ENCODE data around the gene STAG3. TPM values are rescaled to one million over a fixed set of nuclear protein-coding genes. Genes with fewer than 3 reads are reported as not detected.
A peak's percentile ranks its signal among the peaks of the same experiment; 100 is the strongest.
"Not testable (repeated sequence)": the region's sequence is repeated elsewhere in the genome, so short reads cannot be mapped to it uniquely, and the experiment has no call there.

STAG3 gene
- total and polyA plus RNA-seq, 9 of the 15 experiments (the other 6 are each of a cell fraction or from before 2014, with no cell fraction given): 0.54 to 2.5 (median 1.7) TPM

DNA sequence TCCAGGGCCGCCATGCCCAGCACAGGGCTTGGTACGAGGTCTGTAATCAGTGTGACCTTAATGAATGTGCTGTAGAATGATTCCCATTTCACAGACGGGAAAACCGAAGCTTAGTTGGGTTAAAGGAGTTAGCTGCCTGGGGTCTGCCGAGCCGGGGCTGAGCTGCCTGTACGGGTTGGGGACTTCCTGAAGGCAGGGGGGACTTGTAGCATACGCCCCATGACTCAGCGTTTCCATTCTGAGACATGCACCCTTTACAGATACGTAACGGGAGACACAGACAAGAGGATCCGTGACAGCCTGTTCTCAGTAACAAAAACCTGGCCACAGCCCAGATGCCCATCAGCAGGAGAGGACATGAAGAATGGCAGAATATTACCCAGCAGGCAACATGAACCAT is 65.7 kb downstream of the STAG3 start:
- H3K4me3 ChIP-seq; H3K9me1 ChIP-seq (ENCODE audit: control insufficient read depth, insufficient read depth, low read length); in situ Hi-C loops (cut with MboI); H3K27me3 ChIP-seq (ENCODE audit: control insufficient read depth in 2 of 2, insufficient read depth in 2 of 2, low read length in 2 of 2); H3K36me3 ChIP-seq (ENCODE audit: control insufficient read depth, insufficient read depth, low read length); H3K9me3 ChIP-seq (replicated peaks; ENCODE audit: control insufficient read depth, insufficient read depth, low read depth, low read length); intact Hi-C loops (cut with micrococcal nuclease); H4K20me1 ChIP-seq (replicated peaks; ENCODE audit: control insufficient read depth, insufficient read depth, low read length); BruUV-seq (replicated peaks); CTCF ChIA-PET (ENCODE audit: low intra/inter-chr PET ratio); POLR2A ChIA-PET; H3K79me2 ChIP-seq (ENCODE audit: control insufficient read depth, insufficient read depth, low read length); TF ChIP-seq TEAD4 (CRISPR knock-in tag; IDR thresholded peaks at IDR 0.05; ENCODE audit: borderline replicate concordance): not testable (repeated sequence)
- Histone ChIP-seq H3K4me1 (replicated peaks in 1 of 2; ENCODE audit: control insufficient read depth in 2 of 2, insufficient read depth in 2 of 2, low read length in 2 of 2) (peaks cover 23 to 39% of the 10 kb centered on the region in 2 experiments), H3K4me2 (ENCODE audit: insufficient read depth, low read length) (peak overlapping the region; percentile 67), H2AFZ (ENCODE audit: low read depth, low read length) (peak overlapping the region; percentile 84), H3K9ac (ENCODE audit: insufficient read depth in 1 of 2, low read depth in 2 of 2, low read length in 2 of 2) (peak overlapping the region in 1 of 2 experiments; percentile 59; a peak in 2 of 4 replicates), H3K27ac (ENCODE audit: extremely low read depth, low read depth, low read length) (peak overlapping the region; percentile 86)
- WGBS (ENCODE audit: insufficient coverage, low coverage, missing lambda C conversion rate): 13% methylated on average over 10 of the region's 12 CpGs
- FAIRE-seq (peak; percentile 84), ATAC-seq (peak; percentile 86), DNase-seq (ENCODE audit: extremely low read depth in 1 of 4, low spot score in 3 of 4) (peak; percentile 90 to 96 (median 90))
- TF ChIP-seq YY1 (IDR thresholded peaks at IDR 0.05; ENCODE audit: borderline replicate concordance in 1 of 3, control insufficient read depth in 1 of 3, extremely low read depth in 1 of 3, insufficient read depth in 3 of 3, insufficient read length in 1 of 3, insufficient replicate concordance in 2 of 3, low read depth in 1 of 3, low read length in 2 of 3): peak in 1 of 3 experiments; percentile 43
- peak; percentile 92 for TF ChIP-seq SMARCA4 (IDR thresholded peaks at IDR 0.05)
- peak; percentile 71 for TF ChIP-seq SMAD4 (CRISPR knock-in tag; conservative IDR thresholded peaks at IDR 0.05)
- TF ChIP-seq EP400 (IDR thresholded peaks at IDR 0.05): peak; percentile 68
- 0 out of 2 replicates have a peak, but pooled peaks have one; percentile 11 for TF ChIP-seq TEAD4 (IDR thresholded peaks at IDR 0.05; ENCODE audit: low read length)
- peak; percentile 68 for TF ChIP-seq NFIC (IDR thresholded peaks at IDR 0.05)
- peak; percentile 49; the same call in 1 of the 2 replicates for TF ChIP-seq KLF6 (CRISPR knock-in tag; IDR thresholded peaks at IDR 0.05; ENCODE audit: borderline replicate concordance)
- peak; percentile 86 for TF ChIP-seq TRIM28 (IDR thresholded peaks at IDR 0.05)
- TF ChIP-seq, protein P1, sequence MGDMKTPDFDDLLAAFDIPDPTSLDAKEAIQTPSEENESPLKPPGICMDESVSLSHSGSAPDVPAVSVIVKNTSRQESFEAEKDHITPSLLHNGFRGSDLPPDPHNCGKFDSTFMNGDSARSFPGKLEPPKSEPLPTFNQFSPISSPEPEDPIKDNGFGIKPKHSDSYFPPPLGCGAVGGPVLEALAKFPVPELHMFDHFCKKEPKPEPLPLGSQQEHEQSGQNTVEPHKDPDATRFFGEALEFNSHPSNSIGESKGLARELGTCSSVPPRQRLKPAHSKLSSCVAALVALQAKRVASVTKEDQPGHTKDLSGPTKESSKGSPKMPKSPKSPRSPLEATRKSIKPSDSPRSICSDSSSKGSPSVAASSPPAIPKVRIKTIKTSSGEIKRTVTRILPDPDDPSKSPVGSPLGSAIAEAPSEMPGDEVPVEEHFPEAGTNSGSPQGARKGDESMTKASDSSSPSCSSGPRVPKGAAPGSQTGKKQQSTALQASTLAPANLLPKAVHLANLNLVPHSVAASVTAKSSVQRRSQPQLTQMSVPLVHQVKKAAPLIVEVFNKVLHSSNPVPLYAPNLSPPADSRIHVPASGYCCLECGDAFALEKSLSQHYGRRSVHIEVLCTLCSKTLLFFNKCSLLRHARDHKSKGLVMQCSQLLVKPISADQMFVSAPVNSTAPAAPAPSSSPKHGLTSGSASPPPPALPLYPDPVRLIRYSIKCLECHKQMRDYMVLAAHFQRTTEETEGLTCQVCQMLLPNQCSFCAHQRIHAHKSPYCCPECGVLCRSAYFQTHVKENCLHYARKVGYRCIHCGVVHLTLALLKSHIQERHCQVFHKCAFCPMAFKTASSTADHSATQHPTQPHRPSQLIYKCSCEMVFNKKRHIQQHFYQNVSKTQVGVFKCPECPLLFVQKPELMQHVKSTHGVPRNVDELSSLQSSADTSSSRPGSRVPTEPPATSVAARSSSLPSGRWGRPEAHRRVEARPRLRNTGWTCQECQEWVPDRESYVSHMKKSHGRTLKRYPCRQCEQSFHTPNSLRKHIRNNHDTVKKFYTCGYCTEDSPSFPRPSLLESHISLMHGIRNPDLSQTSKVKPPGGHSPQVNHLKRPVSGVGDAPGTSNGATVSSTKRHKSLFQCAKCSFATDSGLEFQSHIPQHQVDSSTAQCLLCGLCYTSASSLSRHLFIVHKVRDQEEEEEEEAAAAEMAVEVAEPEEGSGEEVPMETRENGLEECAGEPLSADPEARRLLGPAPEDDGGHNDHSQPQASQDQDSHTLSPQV (IDR thresholded peaks at IDR 0.05): peak; percentile 84
- TF ChIP-seq, protein P2, sequence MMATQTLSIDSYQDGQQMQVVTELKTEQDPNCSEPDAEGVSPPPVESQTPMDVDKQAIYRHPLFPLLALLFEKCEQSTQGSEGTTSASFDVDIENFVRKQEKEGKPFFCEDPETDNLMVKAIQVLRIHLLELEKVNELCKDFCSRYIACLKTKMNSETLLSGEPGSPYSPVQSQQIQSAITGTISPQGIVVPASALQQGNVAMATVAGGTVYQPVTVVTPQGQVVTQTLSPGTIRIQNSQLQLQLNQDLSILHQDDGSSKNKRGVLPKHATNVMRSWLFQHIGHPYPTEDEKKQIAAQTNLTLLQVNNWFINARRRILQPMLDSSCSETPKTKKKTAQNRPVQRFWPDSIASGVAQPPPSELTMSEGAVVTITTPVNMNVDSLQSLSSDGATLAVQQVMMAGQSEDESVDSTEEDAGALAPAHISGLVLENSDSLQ (IDR thresholded peaks at IDR 0.05): peak; percentile 75
- peak; percentile 33; the same call in 1 of the 2 replicates for TF ChIP-seq ETV1 (tag; conservative IDR thresholded peaks at IDR 0.05; ENCODE audit: low read depth)
- TF ChIP-seq, protein P3, sequence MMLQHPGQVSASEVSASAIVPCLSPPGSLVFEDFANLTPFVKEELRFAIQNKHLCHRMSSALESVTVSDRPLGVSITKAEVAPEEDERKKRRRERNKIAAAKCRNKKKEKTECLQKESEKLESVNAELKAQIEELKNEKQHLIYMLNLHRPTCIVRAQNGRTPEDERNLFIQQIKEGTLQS (IDR thresholded peaks at IDR 0.05): peak; percentile 82
- TF ChIP-seq, protein P3 (CRISPR knock-in tag; conservative IDR thresholded peaks at IDR 0.05): peak; percentile 72; the same call in 1 of the 2 replicates
- peak; percentile 75; the same call in 1 of the 2 replicates for TF ChIP-seq GATAD2B (IDR thresholded peaks at IDR 0.05; ENCODE audit: borderline replicate concordance)
- peak in 1 of 2 experiments; percentile 53; a peak in 1 of 4 replicates for TF ChIP-seq RCOR1 (IDR thresholded peaks at IDR 0.05; ENCODE audit: borderline replicate concordance in 1 of 2, low read depth in 2 of 2, low read length in 2 of 2)
- TF ChIP-seq CXXC5 (CRISPR knock-in tag; IDR thresholded peaks at IDR 0.05): peak; percentile 64; the same call in 1 of the 2 replicates

Measured in K562 (cell line).